LoVo (cell line): ENCODE data around the gene BTN3A1.
"Not testable (repeated sequence)": the region's sequence is repeated elsewhere in the genome, so short reads cannot be mapped to it uniquely, and the experiment has no call there.

Experiments used
- DNase-seq: peaks from one replicate; pipeline ENCODE4 v3.0.0-alpha.2; 2016; ENCODE audit warnings: low spot score

BTN3A1 gene

GRCh38 chr6:26441977-26442376, 39.9 kb downstream of the BTN3A1 start:
- no peak for DNase-seq

GRCh38 chr6:26445934-26446667, 44.0 kb downstream of the BTN3A1 start:
- no peak for DNase-seq

- no peak for DNase-seq
Measured at GRCh38 chr6:26447257-26447656, 45.2 kb downstream of the BTN3A1 start.

GRCh38 chr6:26450240-26450639, 48.2 kb downstream of the BTN3A1 start:
- DNase-seq: no peak

- DNase-seq: no peak
Measured at GRCh38 chr6:26452631-26453235, 50.7 kb downstream of the BTN3A1 start.

GRCh38 chr6:26454631-26455030, 52.6 kb downstream of the BTN3A1 start:
- DNase-seq: no peak

GRCh38 chr6:26455357-26455970, 53.4 kb downstream of the BTN3A1 start:
- DNase-seq: no peak

GRCh38 chr6:26457264-26457805, 55.3 kb downstream of the BTN3A1 start:
- DNase-seq: no peak

- peak; percentile 87 for DNase-seq
Measured at GRCh38 chr6:26457806-26458688, 56.0 kb downstream of the BTN3A1 start, which contains the start of gene BTN2A1. BTN2A1 (plus strand) TSS chr6:26457955; CDS start chr6:26458637, 682 bp downstream.

- DNase-seq: no peak
Measured at GRCh38 chr6:26459023-26459810, 57.1 kb downstream of the BTN3A1 start.

GRCh38 chr6:26461353-26461752, 59.3 kb downstream of the BTN3A1 start:
- not testable (repeated sequence) for DNase-seq

- no peak for DNase-seq
Measured at GRCh38 chr6:26464014-26464413, 61.9 kb downstream of the BTN3A1 start.

GRCh38 chr6:26464416-26465131, 62.5 kb downstream of the BTN3A1 start:
- no peak for DNase-seq
